ENCODE data around the gene PMEPA1.

PMEPA1 gene

GRCh38 chr20:57601737-57602136, 108.1 kb downstream of the PMEPA1 start:
- no peak for DNase-seq

GRCh38 chr20:57601211-57601570, 108.6 kb downstream of the PMEPA1 start:
- DNase-seq, result no peak

- DNase-seq, result no peak
Observed at GRCh38 chr20:57600320-57601210, 109.2 kb downstream of the PMEPA1 start.

- no peak for DNase-seq
Observed at GRCh38 chr20:57598491-57598890, 111.3 kb downstream of the PMEPA1 start.
